ENCODE measurements around the gene NCAPH2. TPM values are rescaled to one million over a fixed set of nuclear protein-coding genes. Genes with fewer than 3 reads are reported as not detected.

Gene NCAPH2
- total and polyA plus RNA-seq, 9 of the 15 experiments (the other 6 are each of a cell fraction or from before 2014, with no cell fraction given) = 3.6 to 88.6 (median 32.4) TPM

GRCh38 chr22:50526108-50526833 lies 18.2 kb downstream of the NCAPH2 start (continued):
- TF ChIP-seq, protein P1, sequence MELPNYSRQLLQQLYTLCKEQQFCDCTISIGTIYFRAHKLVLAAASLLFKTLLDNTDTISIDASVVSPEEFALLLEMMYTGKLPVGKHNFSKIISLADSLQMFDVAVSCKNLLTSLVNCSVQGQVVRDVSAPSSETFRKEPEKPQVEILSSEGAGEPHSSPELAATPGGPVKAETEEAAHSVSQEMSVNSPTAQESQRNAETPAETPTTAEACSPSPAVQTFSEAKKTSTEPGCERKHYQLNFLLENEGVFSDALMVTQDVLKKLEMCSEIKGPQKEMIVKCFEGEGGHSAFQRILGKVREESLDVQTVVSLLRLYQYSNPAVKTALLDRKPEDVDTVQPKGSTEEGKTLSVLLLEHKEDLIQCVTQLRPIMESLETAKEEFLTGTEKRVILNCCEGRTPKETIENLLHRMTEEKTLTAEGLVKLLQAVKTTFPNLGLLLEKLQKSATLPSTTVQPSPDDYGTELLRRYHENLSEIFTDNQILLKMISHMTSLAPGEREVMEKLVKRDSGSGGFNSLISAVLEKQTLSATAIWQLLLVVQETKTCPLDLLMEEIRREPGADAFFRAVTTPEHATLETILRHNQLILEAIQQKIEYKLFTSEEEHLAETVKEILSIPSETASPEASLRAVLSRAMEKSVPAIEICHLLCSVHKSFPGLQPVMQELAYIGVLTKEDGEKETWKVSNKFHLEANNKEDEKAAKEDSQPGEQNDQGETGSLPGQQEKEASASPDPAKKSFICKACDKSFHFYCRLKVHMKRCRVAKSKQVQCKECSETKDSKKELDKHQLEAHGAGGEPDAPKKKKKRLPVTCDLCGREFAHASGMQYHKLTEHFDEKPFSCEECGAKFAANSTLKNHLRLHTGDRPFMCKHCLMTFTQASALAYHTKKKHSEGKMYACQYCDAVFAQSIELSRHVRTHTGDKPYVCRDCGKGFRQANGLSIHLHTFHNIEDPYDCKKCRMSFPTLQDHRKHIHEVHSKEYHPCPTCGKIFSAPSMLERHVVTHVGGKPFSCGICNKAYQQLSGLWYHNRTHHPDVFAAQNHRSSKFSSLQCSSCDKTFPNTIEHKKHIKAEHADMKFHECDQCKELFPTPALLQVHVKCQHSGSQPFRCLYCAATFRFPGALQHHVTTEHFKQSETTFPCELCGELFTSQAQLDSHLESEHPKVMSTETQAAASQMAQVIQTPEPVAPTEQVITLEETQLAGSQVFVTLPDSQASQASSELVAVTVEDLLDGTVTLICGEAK (IDR thresholded peaks at IDR 0.05) = no peak
- TF ChIP-seq, protein P1 (CRISPR knock-in tag; IDR thresholded peaks at IDR 0.05) = no peak
- TF ChIP-seq, protein P2, sequence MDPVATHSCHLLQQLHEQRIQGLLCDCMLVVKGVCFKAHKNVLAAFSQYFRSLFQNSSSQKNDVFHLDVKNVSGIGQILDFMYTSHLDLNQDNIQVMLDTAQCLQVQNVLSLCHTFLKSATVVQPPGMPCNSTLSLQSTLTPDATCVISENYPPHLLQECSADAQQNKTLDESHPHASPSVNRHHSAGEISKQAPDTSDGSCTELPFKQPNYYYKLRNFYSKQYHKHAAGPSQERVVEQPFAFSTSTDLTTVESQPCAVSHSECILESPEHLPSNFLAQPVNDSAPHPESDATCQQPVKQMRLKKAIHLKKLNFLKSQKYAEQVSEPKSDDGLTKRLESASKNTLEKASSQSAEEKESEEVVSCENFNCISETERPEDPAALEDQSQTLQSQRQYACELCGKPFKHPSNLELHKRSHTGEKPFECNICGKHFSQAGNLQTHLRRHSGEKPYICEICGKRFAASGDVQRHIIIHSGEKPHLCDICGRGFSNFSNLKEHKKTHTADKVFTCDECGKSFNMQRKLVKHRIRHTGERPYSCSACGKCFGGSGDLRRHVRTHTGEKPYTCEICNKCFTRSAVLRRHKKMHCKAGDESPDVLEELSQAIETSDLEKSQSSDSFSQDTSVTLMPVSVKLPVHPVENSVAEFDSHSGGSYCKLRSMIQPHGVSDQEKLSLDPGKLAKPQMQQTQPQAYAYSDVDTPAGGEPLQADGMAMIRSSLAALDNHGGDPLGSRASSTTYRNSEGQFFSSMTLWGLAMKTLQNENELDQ (CRISPR knock-in tag; IDR thresholded peaks at IDR 0.05; ENCODE audit: borderline replicate concordance) = no peak
- TF ChIP-seq RNF2 (IDR thresholded peaks at IDR 0.05) = no peak
- TF ChIP-seq TBL1XR1 (IDR thresholded peaks at IDR 0.05; ENCODE audit: low read length in 2 of 2) = no peak
- TF ChIP-seq, protein P3, sequence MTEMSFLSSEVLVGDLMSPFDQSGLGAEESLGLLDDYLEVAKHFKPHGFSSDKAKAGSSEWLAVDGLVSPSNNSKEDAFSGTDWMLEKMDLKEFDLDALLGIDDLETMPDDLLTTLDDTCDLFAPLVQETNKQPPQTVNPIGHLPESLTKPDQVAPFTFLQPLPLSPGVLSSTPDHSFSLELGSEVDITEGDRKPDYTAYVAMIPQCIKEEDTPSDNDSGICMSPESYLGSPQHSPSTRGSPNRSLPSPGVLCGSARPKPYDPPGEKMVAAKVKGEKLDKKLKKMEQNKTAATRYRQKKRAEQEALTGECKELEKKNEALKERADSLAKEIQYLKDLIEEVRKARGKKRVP (CRISPR knock-in tag; IDR thresholded peaks at IDR 0.05) = no peak
- TF ChIP-seq ZBTB8A (IDR thresholded peaks at IDR 0.05; ENCODE audit: partially characterized antibody) = no peak
- no peak for TF ChIP-seq ZNF507 (tag; conservative IDR thresholded peaks at IDR 0.05)
- TF ChIP-seq STAT5B (CRISPR knock-in tag; IDR thresholded peaks at IDR 0.05) = no peak
- no peak for TF ChIP-seq FOXK2 (conservative IDR thresholded peaks at IDR 0.05 in 1 of 2, IDR thresholded peaks at IDR 0.05 in 1 of 2; ENCODE audit: low read depth in 2 of 2)
- no peak for TF ChIP-seq ZNF197 (CRISPR knock-in tag; IDR thresholded peaks at IDR 0.05; ENCODE audit: low read depth)
- TF ChIP-seq PCBP2 (IDR thresholded peaks at IDR 0.05; ENCODE audit: low read depth, low read length, poor library complexity, severe bottlenecking) = no peak
- no peak for TF ChIP-seq HBP1 (CRISPR knock-in tag; IDR thresholded peaks at IDR 0.05)
- TF ChIP-seq LCOR (CRISPR knock-in tag; IDR thresholded peaks at IDR 0.05) = no peak
